GM18520 (cell line): ENCODE measurements around the gene CRYZL1.

Experiments
- ATAC-seq: cut with Tn5 transposase; IDR thresholded peaks from one replicate; pipeline ENCODE4 v1.9.1; 2021; ENCODE audit not compliant: unreplicated experiment

Gene CRYZL1

DNA sequence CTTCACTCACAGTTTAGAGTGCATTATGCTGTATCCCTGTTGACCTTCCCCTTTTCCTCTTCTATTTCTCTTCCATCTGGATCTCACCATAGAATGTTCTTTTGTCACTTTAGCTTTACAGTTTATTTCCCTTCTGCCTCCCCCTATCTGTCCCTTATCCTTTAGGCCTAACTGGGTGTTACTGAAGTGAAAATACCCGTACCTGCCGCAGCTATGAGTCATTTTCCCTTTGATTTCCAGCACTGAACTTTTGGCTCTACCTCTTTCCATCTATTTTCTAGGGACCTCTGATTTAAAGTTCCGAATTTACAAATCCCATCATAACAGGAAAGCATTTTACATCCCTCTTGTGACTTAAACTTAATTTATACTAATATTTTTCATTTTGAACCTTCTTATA is 20.5 kb upstream of the CRYZL1 start:
- no peak for ATAC-seq

- ATAC-seq = no peak
These were observed 19.6 kb upstream of the CRYZL1 start for GRCh38 chr21:33661146-33661545.

DNA sequence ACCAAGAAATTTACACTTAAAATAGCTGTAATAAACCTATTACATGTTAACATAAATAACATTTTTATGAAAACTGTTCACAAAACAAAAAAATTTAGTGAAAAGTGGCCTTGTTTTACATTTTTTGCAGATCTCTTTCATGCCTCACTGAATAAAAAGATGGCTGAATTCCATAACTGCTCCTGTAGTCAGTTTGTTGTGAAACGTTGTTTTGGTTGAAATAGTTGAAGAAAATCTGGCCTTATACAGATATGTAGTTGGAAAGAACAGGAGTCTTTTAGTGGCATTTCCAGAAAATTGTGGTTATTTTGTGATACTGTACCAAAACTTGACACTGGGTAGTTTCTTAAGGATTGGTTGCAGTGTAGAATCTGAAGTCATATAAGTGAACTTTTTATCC is 18.9 kb upstream of the CRYZL1 start:
- ATAC-seq = no peak

- no peak for ATAC-seq
These were observed 18.0 kb upstream of the CRYZL1 start for GRCh38 chr21:33659568-33659949.

- ATAC-seq = no peak
These were observed 17.5 kb upstream of the CRYZL1 start for GRCh38 chr21:33658919-33659567.

DNA sequence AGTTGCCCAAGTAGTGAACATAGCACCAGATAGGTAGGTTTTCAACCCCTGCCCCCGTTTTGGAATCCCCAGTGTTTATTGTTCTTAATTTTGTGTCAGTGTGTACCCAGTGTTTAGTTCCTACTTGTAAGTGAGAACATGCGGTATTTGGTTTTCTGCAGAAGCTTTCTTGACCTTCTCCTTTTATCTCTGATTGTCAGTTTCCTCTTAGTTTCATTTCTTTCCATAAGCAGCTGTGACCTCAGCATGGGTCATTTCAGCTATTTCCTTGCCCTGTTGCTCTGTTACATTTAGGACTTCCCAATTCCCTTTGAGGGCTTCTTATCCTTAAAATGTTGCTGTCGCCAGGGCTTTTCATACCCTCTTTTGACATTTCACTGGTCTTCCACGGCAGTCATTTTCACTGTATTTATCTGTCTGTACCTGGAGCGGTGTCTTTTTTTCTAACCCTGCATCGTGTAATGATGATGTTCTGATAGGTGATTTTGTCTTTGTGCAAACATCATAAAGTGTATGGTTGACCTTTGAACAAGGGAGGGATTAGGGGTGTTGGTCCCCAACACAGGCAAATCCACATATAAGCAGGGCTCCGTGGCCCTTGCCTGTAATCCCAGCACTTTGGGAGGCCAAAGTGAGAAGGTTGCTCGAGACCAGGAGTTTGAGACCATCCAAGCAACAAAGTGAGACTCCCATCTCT is 15.7 kb upstream of the CRYZL1 start:
- ATAC-seq = no peak

DNA sequence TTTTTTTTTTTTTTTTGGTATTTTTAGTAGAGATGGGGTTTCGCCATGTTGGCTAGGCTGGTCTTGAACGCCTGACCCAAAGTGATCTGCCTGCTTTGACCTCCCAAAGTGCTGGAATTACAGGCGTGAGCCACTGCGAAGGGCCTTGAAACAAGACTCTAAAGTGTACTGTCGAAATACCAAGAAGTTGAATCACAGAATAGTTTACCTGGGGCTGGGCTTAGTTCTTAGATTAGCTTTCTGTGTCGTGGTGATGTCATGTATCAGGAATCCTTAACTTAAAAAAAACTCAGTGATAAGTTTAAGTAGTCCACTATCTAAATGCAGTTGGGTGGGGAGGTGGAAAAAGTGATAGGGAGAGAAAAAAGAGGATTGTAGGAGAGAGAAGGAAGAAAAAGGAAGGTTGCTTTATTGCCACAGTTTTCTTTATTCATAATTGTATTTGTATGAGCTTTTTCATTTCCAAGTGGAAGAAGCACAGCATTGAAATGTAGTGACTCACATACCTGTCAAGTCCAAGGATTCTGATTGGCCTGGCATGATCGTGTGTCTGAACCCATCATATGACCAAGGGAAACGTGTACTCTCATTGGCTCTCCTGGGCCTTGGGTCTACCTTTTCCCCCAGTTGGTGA is 14.2 kb upstream of the CRYZL1 start:
- no peak for ATAC-seq

GRCh38 chr21:33654412-33654811 is 12.9 kb upstream of the CRYZL1 start:
- no peak for ATAC-seq

DNA sequence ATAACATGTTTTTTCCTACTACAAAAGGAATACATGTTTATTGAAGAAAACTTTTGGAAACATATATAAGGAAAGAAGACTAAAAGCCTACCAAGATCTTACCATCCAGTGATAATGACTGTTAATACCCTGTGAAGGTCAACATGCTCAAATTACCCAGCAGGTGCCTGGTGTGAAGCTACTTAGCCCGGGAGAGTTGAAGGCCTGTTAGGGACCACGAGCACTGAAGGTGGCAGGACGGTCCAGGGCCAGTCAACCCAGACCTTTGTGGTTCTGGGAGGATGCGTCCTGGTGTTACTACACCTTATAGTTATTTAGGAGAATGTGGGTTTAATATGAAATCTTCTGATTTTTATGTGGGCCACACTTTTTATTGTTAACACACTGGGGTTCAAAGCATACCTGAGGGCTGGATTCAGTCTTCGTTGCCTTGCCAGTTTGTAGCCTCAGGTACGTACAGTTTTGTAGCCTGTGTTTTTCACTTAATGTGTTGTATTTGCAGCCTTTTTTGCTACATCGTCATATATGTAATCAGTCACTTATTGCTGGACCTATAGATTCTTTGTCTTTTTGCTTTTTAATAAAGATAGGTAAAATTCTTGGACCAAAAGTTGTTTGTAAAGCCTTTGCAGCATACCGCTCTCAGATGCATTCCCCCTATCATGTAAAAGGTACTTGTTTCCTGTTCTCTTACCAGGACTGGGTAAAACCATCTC is 10.6 kb upstream of the CRYZL1 start:
- ATAC-seq = no peak

- ATAC-seq = no peak
These were observed 9.5 kb upstream of the CRYZL1 start for GRCh38 chr21:33650929-33651509.

- no peak for ATAC-seq
These were observed 8.7 kb upstream of the CRYZL1 start for GRCh38 chr21:33650230-33650629.

DNA sequence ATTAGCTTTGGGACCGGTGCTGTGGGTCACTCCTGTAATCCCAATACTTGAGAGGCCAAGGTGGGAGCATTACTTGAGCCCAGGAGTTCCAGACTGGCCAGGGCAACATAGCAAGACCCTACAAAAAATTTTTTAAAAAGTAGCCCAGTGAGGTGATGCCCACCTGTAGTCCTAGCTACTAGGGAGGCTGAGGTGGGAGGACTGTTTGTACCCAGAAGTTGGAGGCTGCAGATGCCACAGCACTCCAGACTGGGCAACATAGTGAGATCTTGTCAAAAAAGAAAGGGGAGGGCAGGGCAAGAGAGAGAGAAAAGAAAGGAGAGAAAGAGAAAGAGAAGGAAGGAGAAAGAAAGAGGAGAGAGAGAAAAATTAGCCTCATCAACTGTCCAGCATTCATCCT is 7.0 kb upstream of the CRYZL1 start:
- no peak for ATAC-seq

DNA sequence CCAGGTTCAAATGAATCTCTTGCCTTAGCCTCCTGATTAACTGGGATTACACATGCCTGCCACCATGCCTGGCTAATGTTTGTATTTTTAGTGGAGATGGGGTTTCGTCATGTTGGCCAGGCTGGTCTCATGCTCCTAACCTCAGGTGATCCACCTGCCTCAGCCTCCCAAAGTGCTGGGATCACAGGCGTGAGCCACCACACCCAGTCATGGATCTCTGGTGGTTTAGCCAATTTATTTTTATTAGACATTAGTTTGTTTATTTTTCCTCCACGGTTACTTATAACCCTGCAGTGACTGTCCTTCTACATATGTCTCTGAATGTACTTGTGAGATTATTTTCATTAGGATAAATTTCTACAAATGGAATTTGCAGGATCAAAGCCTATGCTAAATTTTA is 6.0 kb upstream of the CRYZL1 start:
- no peak for ATAC-seq

GRCh38 chr21:33645730-33646129 is 4.2 kb upstream of the CRYZL1 start:
- no peak for ATAC-seq

GRCh38 chr21:33644383-33645074 is 3.0 kb upstream of the CRYZL1 start:
- ATAC-seq = no peak

GRCh38 chr21:33643658-33644311 is 2.2 kb upstream of the CRYZL1 start:
- ATAC-seq = no peak

DNA sequence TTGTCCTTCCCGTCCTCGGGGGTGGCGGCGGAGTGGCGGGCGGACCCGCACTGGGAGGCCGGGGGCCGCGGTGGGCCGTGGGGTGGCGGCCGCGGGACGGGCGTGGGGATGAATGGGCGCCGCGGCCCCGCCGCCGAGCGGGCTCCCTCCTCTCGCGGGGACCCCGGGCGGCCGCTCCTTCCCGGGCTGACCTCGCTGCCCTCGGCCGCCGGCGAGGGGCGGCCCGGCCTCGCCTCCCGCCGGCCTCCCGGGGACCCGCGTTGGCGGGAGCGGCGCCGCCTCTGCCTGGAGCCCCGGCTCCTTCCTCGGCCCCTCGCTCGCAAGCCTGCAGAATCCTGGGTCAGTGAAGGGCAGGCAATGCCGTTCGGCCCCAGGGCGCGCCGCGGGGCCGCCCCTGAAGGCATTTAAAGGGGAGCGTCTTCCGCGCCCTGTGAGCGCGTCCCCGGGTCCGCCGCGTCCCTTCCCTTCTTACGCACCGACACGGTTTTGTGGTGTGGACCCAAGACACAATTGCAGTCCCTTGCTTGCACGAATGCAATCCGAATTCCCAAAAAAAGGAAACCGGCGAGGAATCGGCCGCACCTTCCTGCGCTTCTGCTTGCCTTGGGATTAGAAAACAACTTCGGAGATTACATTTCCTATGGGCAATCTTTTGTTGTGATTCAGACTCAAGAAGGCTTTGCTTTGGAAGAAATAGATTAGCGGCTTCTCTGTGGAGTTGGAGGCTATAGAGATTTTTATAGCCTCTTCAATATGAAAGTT is 1.5 kb upstream of the CRYZL1 start:
- no peak for ATAC-seq

DNA sequence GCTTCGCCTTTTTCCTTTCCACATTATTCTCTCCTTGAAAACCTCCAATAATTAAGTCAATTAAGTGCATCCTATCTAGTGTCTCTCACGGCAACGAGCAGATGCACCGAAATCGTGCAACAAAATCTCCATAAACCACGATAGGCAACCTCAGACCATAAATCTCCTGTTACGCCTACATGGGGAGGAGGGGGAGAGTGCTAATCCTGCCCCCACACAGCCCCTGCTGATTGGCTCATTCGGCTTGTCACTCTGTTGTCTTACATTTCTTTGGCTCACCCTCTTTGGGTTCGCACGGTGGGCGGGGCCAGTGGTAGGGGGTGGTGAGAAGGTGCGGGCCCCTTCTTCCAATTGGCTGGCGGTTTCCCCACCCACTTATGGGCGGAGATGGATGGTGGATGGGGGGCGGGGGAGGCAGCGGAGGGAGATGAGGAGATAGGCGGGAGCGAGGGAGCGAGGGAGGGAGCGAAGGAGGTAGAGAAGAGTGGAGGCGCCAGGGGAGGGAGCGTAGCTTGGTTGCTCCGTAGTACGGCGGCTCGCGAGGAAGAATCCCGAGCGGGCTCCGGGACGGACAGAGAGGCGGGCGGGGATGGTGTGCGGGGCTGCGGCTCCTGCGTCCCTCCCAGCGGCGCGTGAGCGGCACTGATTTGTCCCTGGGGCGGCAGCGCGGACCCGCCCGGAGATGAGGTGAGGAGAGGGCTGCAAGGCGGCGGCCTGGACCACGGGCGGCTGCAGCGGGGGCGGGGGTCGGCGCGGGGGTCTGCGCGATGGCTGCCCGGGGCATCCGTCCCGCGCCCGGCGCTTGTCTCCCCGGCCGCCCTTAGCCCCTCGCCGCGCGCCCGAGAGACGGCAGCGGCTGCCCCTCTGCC is 720 bp upstream of the CRYZL1 start, which contains the start of gene ITSN1:
Gene ITSN1, plus strand, starts transcription at position 475 of the 869 bp plus-strand sequence. CDS start 76,328 bp downstream, outside the sequence.
- peak; percentile 72 for ATAC-seq
